ENCODE measurements around the gene SRCIN1. TPM values are rescaled to one million over a fixed set of nuclear protein-coding genes. Genes with fewer than 3 reads are reported as not detected.

The SRCIN1 gene
- total RNA-seq, 4 donors from 2014 or later: 0.09 to 1.7 (median 1.3) TPM

DNA sequence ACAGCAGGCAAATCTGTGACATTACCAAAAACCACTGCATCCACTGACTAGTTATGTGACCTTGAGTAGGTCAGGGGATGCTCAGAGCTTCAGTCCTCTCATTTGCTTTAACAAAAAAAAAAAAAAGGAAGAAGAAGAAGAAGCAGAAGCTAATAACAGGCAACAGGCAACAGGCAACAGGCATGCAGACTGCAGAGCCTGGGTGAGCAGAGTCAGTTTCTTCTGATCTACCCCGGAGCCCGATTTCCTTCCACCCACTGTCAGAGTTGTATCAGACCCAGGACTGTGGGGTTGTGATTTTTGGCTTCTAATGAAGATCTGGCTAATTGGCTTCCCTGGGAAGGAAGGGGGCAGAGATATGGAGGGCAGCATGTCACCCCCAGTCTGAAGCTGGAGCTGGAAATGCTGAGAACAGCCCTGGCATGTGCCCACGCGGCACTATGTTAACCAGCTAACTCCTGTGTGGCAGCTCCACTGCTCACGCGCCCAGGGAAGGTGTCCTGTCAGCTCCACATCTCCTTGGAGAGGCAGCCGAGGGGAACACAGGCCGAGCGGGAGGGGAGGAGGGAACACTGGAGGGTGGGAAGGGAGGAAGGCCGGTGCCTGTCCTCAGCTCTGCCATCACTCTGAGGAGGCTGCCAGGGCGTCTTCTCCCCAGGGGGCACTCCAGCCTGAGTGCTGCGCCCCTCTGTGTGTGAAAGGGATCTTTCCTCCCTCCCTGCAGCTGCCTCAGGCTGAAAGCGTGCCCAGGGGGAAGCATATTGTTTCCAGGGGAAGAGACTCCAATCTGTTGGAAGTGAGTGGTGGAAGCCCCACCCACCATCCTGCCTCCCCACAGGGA, 17.6 kb downstream of the SRCIN1 start:
- no peaks in the 10 kb centered on the region for H3K9me3 ChIP-seq
- peaks cover 0 to 93% (median 0%) of the 10 kb centered on the region in 4 donors for H3K27me3 ChIP-seq
- H3K36me3 ChIP-seq: no peaks in the 10 kb centered on the region
- 41 to 52% methylated on average over 3 to 5 of the region's 13 CpGs for WGBS, 2 donors
- intact Hi-C loops (cut with DNase I): loop anchor here (10.0 kb wide), 1 partner anchor 93 kb away; no protein-coding TSS in a partner anchor
- no peak overlapping the region for H3K4me3 ChIP-seq
- no peak for DNase-seq
- TF ChIP-seq, protein P1, sequence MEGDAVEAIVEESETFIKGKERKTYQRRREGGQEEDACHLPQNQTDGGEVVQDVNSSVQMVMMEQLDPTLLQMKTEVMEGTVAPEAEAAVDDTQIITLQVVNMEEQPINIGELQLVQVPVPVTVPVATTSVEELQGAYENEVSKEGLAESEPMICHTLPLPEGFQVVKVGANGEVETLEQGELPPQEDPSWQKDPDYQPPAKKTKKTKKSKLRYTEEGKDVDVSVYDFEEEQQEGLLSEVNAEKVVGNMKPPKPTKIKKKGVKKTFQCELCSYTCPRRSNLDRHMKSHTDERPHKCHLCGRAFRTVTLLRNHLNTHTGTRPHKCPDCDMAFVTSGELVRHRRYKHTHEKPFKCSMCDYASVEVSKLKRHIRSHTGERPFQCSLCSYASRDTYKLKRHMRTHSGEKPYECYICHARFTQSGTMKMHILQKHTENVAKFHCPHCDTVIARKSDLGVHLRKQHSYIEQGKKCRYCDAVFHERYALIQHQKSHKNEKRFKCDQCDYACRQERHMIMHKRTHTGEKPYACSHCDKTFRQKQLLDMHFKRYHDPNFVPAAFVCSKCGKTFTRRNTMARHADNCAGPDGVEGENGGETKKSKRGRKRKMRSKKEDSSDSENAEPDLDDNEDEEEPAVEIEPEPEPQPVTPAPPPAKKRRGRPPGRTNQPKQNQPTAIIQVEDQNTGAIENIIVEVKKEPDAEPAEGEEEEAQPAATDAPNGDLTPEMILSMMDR (IDR thresholded peaks at IDR 0.05): no peak
- TF ChIP-seq POLR2A (IDR thresholded peaks at IDR 0.05): no peak
- H3K4me1 ChIP-seq: peaks cover 6 to 32% (median 11%) of the 10 kb centered on the region in 3 donors
- H3K27ac ChIP-seq: no peak overlapping the region

GRCh38 chr17:38587203-38587602, 18.5 kb downstream of the SRCIN1 start:
- Histone ChIP-seq H3K4me1 (peaks cover 6 to 32% (median 11%) of the 10 kb centered on the region in 3 donors), H3K27me3 (peaks cover 0 to 88% (median 0%) of the 10 kb centered on the region in 4 donors), H3K4me3 (no peak overlapping the region), H3K9me3 (no peaks in the 10 kb centered on the region), H3K36me3 (no peaks in the 10 kb centered on the region), H3K27ac (no peak overlapping the region)
- no peak for DNase-seq
- 30 to 92% methylated on average over 2 of the region's 4 CpGs for WGBS, 2 donors
- intact Hi-C loops (cut with DNase I): loop anchor here (10.0 kb wide), 1 partner anchor 92 kb away; no protein-coding TSS in a partner anchor
- TF ChIP-seq, protein P1 (IDR thresholded peaks at IDR 0.05): no peak
- TF ChIP-seq POLR2A (IDR thresholded peaks at IDR 0.05): no peak

DNA sequence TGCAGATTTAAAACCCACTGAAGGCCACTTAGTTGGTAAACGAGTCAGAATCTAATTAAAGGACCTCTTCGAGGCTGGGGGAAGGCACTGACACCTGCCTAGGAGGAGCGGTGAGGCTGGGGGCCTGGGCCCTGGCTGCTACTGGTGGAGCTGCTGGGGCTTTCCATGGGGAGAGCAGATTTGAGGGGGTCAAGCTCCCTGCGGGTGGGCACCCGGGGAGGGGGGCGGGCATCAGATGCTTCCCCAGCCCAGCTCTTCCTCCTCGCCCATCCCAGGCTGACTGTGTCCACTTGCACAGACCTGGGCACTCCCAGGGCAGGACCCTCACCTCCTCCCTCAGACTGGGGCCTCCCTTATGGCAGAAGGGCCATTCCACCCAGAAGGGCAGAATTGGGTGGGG, 19.0 kb downstream of the SRCIN1 start:
- TF ChIP-seq, protein P1 (IDR thresholded peaks at IDR 0.05): no peak
- no peak for TF ChIP-seq POLR2A (IDR thresholded peaks at IDR 0.05)
- Histone ChIP-seq H3K4me1 (peaks cover 6 to 27% (median 11%) of the 10 kb centered on the region in 3 donors), H3K9me3 (no peaks in the 10 kb centered on the region), H3K4me3 (no peak overlapping the region), H3K27ac (no peak overlapping the region), H3K36me3 (no peaks in the 10 kb centered on the region), H3K27me3 (peaks cover 0 to 88% (median 0%) of the 10 kb centered on the region in 4 donors)
- no peak for DNase-seq
- 73 to 93% methylated on average over 3 to 4 of the region's 7 CpGs for WGBS, 2 donors
- intact Hi-C loops (cut with DNase I): loop anchor here (10.0 kb wide), 1 partner anchor 92 kb away; no protein-coding TSS in a partner anchor

DNA sequence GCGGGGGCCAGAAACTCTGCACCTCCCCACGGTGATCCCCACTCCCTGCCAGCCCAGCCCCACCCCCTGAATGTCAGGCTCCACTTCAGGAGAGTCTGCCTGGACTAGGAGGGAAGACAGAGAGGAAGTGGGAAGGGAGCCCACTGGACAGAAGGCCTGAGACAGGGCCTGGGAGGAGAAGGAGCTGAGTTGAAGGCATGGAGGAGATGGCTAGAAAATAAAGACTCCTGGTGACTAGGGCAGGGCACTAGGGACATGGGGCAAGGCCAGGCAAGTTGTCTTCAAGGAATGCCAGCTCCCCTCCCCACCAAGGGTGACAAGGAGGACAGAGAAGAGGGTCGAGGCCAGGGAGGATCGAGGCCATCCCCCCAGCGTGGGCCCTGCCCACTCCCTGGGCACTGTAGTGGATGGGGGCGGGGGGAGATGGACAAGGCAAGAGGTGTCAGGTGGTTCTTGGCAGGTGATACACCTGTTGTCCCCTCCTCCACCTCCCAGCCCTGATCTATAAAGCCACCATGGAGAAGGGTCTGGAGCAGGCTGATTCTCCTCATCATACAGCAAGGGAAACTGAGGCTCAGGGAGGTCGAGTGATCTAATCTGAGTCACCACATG, 19.7 kb downstream of the SRCIN1 start:
- H3K4me3 ChIP-seq: no peak overlapping the region
- TF ChIP-seq, protein P1 (IDR thresholded peaks at IDR 0.05): no peak
- no peak for TF ChIP-seq POLR2A (IDR thresholded peaks at IDR 0.05)
- H3K27ac ChIP-seq: no peak overlapping the region
- WGBS, 2 donors: 20 to 41% methylated on average over 2 to 3 of the region's 7 CpGs
- no peaks in the 10 kb centered on the region for H3K9me3 ChIP-seq
- intact Hi-C loops (cut with DNase I): loop anchor here (10.0 kb wide), 1 partner anchor 91 kb away; no protein-coding TSS in a partner anchor
- peaks cover 6 to 20% (median 7%) of the 10 kb centered on the region in 3 donors for H3K4me1 ChIP-seq
- no peaks in the 10 kb centered on the region for H3K36me3 ChIP-seq
- no peak for DNase-seq
- peaks cover 0 to 89% (median 0%) of the 10 kb centered on the region in 4 donors for H3K27me3 ChIP-seq
